Measurements from ENCODE around the gene CNFN.
A peak's percentile ranks its signal among the peaks of the same experiment; 100 is the strongest.

CNFN gene

DNA sequence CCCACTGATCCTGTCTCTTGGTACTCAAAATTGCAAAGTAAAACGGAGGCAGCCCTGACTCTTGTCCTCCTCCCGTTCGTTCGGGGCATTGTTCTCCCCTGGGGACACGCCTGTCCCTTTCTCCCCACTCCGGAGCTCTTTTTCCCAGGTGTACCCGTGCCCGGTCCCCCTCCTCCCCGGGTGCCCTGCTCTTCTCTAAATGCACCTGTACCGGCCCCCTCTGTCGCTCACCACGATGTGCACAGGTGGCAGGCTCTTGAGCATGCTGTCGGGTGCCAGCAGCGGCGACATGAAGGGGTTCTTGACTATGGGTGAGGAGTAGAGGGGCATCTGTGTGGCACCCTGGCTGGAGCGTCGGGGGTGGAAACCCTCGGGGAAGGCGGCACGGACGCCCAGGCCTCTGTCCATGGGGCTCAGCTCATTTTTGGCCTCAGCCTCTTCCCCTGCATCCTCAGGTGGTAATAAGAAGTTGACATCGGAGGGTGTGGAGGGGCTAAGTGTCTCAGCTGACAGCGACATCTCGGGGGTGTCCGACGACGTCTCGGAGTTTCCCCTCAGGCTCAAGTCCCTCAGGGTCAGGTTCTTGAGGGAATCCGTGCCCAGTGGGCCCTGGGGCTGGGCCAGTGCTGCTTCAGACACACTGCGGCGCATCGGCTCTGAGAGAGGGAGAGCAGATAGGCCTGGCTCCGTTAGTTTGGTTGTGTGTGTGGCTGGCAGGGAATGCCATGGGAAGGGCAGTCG is 12.4 kb upstream of the CNFN start:
- H3K4me3 ChIP-seq (replicated peaks; ENCODE audit: low read depth, low read length), result no peak overlapping the region
- no peak for DNase-seq (ENCODE audit: low read depth)

GRCh38 chr19:42401365-42402303 is 11.5 kb upstream of the CNFN start:
- peak overlapping the region; percentile 53 for H3K4me3 ChIP-seq (replicated peaks; ENCODE audit: low read depth, low read length)
- peak; percentile 78 for TF ChIP-seq CTCF (IDR thresholded peaks at IDR 0.05; ENCODE audit: low read length, missing control alignments)
- DNase-seq (ENCODE audit: low read depth), result peak; percentile 84

More for the DNA sequence above, 12.4 kb upstream of the CNFN start:
- TF ChIP-seq CTCF (IDR thresholded peaks at IDR 0.05; ENCODE audit: low read length, missing control alignments), result no peak

- DNase-seq (ENCODE audit: low read depth), result no peak
- TF ChIP-seq CTCF (IDR thresholded peaks at IDR 0.05; ENCODE audit: low read length, missing control alignments), result no peak
- H3K4me3 ChIP-seq (replicated peaks; ENCODE audit: low read depth, low read length), result no peak overlapping the region
These were observed 10.3 kb upstream of the CNFN start for GRCh38 chr19:42400404-42400803.

DNA sequence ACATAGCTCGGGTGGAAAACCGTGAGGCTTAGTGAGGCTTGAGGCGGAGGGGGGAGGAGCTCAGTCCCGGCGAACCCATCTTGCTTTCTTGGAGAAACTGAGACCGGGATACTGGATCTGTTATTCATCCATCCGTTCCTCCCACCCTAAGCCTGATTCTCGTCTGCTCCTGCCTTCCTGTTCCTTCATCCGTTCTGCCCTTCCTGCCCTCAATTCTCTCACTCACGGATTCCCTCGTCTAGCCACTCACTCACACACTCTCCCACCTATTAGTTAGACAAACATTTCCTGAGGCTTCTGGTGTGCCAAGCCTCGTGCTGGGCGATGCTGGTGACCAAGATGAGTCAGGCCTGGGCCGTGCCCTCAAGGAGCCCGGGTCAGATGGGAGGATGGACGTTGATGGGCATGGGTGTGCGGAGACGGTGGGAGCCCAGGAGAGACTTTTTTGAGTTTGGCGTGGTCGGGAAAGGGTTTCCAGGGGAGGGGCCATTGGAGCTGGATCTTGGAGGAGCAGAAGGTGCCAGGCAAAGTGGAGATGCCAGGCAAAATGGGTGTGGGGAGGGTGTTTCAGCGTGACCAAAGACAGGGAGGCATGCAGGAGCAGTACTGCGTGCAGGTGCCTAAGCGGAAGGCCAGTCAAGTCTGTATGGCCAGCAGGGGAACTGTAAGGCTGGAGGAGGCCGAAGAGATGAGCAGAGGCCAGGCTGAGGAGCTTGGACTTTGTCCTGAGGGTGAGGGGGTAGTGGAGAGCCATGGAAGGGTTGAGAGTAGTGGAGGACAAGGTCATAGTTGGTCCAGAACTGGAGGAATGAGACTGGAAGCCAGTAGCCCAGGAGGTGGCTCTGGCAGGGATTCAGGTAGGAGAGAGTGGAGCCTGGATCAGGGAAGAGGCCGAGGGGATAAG is 7.4 kb upstream of the CNFN start:
- no peak for DNase-seq (ENCODE audit: low read depth)
- TF ChIP-seq CTCF (IDR thresholded peaks at IDR 0.05; ENCODE audit: low read length, missing control alignments), result no peak
- H3K4me3 ChIP-seq (replicated peaks; ENCODE audit: low read depth, low read length), result peak overlapping the region; percentile 77

DNA sequence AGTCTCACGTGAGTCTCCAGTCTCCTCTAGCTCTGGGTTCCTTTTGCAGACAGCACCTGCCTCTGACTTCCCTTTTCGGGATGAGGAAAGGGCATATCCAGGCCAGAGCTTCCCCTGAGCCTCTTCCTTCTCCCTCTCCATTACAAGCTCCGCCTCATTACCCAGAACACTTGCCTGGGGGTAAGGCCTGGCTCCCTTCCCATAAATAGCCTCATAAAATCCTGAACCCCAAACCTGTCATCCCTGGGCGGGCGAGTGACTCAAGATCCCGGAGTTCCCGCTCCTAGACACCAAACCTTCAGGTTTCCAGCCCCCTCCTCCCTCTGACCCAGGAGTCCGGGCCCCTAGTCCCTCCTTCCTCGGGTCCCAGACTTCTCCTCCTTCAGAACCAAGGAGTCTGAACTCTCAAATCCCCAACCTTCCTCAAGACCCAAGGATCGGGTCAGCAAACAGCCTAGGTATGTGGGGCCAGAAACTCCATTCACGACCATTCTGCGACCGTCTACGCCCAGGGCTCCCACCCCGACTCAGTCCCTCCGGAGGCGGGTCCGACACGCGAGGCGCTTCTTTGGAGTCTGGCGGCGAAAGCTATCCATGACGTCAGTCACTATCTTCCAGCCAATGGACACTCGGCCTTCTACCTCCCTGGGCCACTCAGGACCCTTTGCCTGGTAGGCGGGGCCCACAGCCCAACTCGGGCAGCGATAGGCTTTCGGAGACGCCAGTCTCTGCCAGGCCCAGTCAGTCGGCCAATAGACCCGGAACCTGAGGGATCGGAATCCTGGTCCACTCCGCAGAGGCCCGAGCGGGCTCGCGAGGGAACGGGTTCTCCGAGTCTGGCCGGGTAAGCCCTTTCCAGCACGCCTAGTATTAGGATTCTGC is 6.5 kb upstream of the CNFN start:
- no peak for TF ChIP-seq CTCF (IDR thresholded peaks at IDR 0.05; ENCODE audit: low read length, missing control alignments)
- H3K4me3 ChIP-seq (replicated peaks; ENCODE audit: low read depth, low read length), result peak overlapping the region; percentile 77
- peak; percentile 99 for DNase-seq (ENCODE audit: low read depth)

DNA sequence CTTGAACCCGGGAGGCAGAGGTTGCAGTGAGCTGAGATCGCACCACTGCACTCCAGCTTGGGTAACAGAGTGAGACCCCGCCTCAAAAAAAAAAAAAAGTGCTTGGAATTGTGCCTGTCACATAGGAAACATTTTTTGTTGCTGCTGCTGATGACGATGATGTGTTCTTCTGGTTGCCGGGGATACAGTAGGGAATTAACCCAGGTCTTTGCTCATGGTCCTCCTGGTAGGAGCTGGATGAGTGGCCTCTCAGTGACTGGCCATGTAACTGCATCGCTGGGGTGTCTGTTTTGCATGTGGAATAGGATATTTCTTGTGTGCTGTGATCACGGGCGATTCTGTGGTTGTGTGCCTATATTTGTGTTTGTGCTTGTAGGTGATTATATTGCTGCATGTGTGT is 4.7 kb upstream of the CNFN start:
- no peak for TF ChIP-seq CTCF (IDR thresholded peaks at IDR 0.05; ENCODE audit: low read length, missing control alignments)
- no peak for DNase-seq (ENCODE audit: low read depth)
- H3K4me3 ChIP-seq (replicated peaks; ENCODE audit: low read depth, low read length), result no peak overlapping the region

Data from fibroblast of pulmonary artery (primary cell).